HCT116 (cell line): ENCODE measurements around the gene FRMD4A. TPM values are rescaled to one million over a fixed set of nuclear protein-coding genes. Genes with fewer than 3 reads are reported as not detected.

Source experiments
- ATAC-seq: fragments of 200-7000 bp; cut with Tn5 transposase; 2 replicates; pipeline ENCODE4 v1.9.1; 2020; ENCODE audit warnings: mild to moderate bottlenecking, moderate library complexity
- BruUV-seq: library from RNA; stranded (reverse); fragments of 400-500 nt; replicated peaks from 2 replicates; lab custom pipeline; 2021; lab: Mats Ljungman, UMichigan
- CTCF ChIA-PET: fragments of 300-600 bp; sonication (Branson Sonifier 250); formaldehyde crosslinking; loops from one replicate; lab custom pipeline; 2021; ENCODE audit warnings: antibody characterized with exemption; lab: Charles Lee
- POLR2A ChIA-PET: fragments of 300-600, 350-600 bp; sonication (Branson Sonifier 250); formaldehyde crosslinking; loops from one replicate; lab custom pipeline; 2021; ENCODE audit warnings: antibody characterized with exemption; lab: Charles Lee
- RAD21 ChIA-PET, 2 experiments: fragments of 300-600 bp; sonication (Branson Sonifier 250); formaldehyde crosslinking; loops; one replicate each; lab custom pipeline; 2023; ENCODE audit warnings: low total read pairs in 2 of 2; ENCODE audit not compliant: uncharacterized antibody in 2 of 2, unreplicated experiment in 2 of 2, low non-redundant PET in 1 of 2; lab: Charles Lee
- DNase-seq: peaks from one replicate; pipeline ENCODE4 v3.0.0-alpha.2; 2010; ENCODE audit warnings: low read depth, low spot score
- H2AFZ ChIP-seq: fragments of 200-600 bp; shearing (Covaris generic), sonication (generic); 2 replicates; pipeline ENCODE4 v1.6.1; 2017; ENCODE audit warnings: low read depth, mixed run types, mixed read lengths, antibody characterized with exemption, low read length; ENCODE audit not compliant: poor library complexity, severe bottlenecking
- H3K27ac ChIP-seq: 2 replicates; pipeline ENCODE4 v1.5.1; 2012; ENCODE audit warnings: low read depth, low read length
- H3K27me3 ChIP-seq: fragments of 200-600 bp; sonication (generic); 2 replicates; pipeline ENCODE4 v1.6.1; 2016; ENCODE audit warnings: mixed run types, low read length, mixed read lengths; ENCODE audit not compliant: insufficient read depth
- H3K36me3 ChIP-seq, 2 experiments: fragments of 200-500 bp in 1 of 2; fragments of 200-600 bp in 1 of 2; sonication (Bioruptor generic) in 1 of 2; sonication (generic) in 1 of 2; 2 replicates each; pipeline versions ENCODE4 v1.5.1 to v1.6.1; 2014 to 2016; ENCODE audit warnings: low read length in 2 of 2, inconsistent platforms in 1 of 2, mixed read lengths in 1 of 2, mixed run types in 1 of 2; ENCODE audit not compliant: insufficient read depth in 2 of 2, control insufficient read depth in 1 of 2
- H3K4me1 ChIP-seq, 2 experiments: fragments of 200-600 bp in 1 of 2; sonication (generic) in 1 of 2; 2 replicates each; pipeline versions ENCODE4 v1.5.1 to v1.6.1; 2012 to 2017; ENCODE audit warnings: low read length in 2 of 2, inconsistent platforms in 1 of 2, mild to moderate bottlenecking in 1 of 2, mixed read lengths in 1 of 2, mixed run types in 1 of 2, moderate library complexity in 1 of 2; ENCODE audit not compliant: insufficient read depth in 2 of 2, control insufficient read depth in 1 of 2
- H3K4me2 ChIP-seq: fragments of 200-600 bp; sonication (generic); 2 replicates; pipeline ENCODE4 v1.6.1; 2017; ENCODE audit warnings: mixed run types, low read length, mixed read lengths
- H3K4me3 ChIP-seq, 2 experiments: fragments of 200-600 bp in 1 of 2; sonication (generic) in 1 of 2; replicated peaks in 1 of 2; 2 replicates each; pipeline ENCODE4 v1.5.1; 2011 to 2016; ENCODE audit warnings: low read length in 2 of 2, control low read depth in 1 of 2, low read depth in 1 of 2, mild to moderate bottlenecking in 1 of 2, mixed read lengths in 1 of 2, mixed run types in 1 of 2
- H3K79me2 ChIP-seq: fragments of 200-600 bp; sonication (generic); 2 replicates; pipeline ENCODE4 v1.6.1; 2017; ENCODE audit warnings: mild to moderate bottlenecking, mixed run types, low read length, moderate library complexity, mixed read lengths; ENCODE audit not compliant: insufficient read depth
- H3K9ac ChIP-seq: fragments of 200-600 bp; sonication (generic); 2 replicates; pipeline ENCODE4 v1.6.1; 2016; ENCODE audit warnings: low read length, mixed read lengths
- H3K9me2 ChIP-seq: fragments of 200-600 bp; sonication (generic), shearing (Covaris generic); 2 replicates; pipeline ENCODE4 v1.6.1; 2017; ENCODE audit warnings: mixed run types, mild to moderate bottlenecking, moderate library complexity; ENCODE audit not compliant: insufficient read depth
- H3K9me3 ChIP-seq, 2 experiments: fragments of 200-500 bp in 1 of 2; fragments of 200-600 bp in 1 of 2; sonication (Bioruptor generic) in 1 of 2; sonication (generic) in 1 of 2; 2 replicates each; pipeline ENCODE4 v1.6.1; 2014 to 2017; ENCODE audit warnings: low read length in 2 of 2, mixed read lengths in 2 of 2, inconsistent platforms in 1 of 2, low read depth in 1 of 2, mild to moderate bottlenecking in 1 of 2, mixed run types in 1 of 2, moderate library complexity in 1 of 2; ENCODE audit not compliant: control insufficient read depth in 1 of 2, insufficient read depth in 1 of 2
- H4K20me1 ChIP-seq: fragments of 200-600 bp; sonication (generic), shearing (Covaris generic); 2 replicates; pipeline ENCODE4 v1.6.1; 2017; ENCODE audit warnings: mixed run types, mild to moderate bottlenecking, moderate library complexity; ENCODE audit not compliant: insufficient read depth
- CBX3 ChIP-seq: IDR thresholded peaks from 2 replicates; pipeline ENCODE4 v1.6.1; 2012; ENCODE audit warnings: low read depth
- CEBPB ChIP-seq: IDR thresholded peaks from 2 replicates; pipeline ENCODE4 v1.6.1; 2012; ENCODE audit warnings: low read depth
- ELF1 ChIP-seq: IDR thresholded peaks from 2 replicates; pipeline ENCODE4 v1.6.1; 2012; ENCODE audit warnings: low read depth, borderline replicate concordance
- JUND ChIP-seq: IDR thresholded peaks from 2 replicates; pipeline ENCODE4 v1.6.1; 2012
- POLR2AphosphoS5 ChIP-seq: IDR thresholded peaks from 2 replicates; pipeline ENCODE4 v1.6.1; 2011; ENCODE audit warnings: mild to moderate bottlenecking, low read depth, low read length, moderate library complexity
- SIN3A ChIP-seq: IDR thresholded peaks from 2 replicates; pipeline ENCODE4 v1.6.1; 2012; ENCODE audit warnings: low read depth
- intact Hi-C: fragments of 100-400 bp; cut with micrococcal nuclease; formaldehyde crosslinking; loops from 2 replicates; pipeline ENCODE4 v1.10.0; 2022
- total RNA-seq: library from RNA; stranded (reverse); gene quantifications from one replicate; pipeline ENCODE4 v1.2.1, GENCODE V29; 2021; ENCODE audit not compliant: unreplicated experiment
- TF ChIP-seq, protein P1 (sequence below): IDR thresholded peaks from 2 replicates; pipeline ENCODE4 v1.6.1; 2012

The FRMD4A gene
- total RNA-seq, 1 experiment from 2014 or later: 0.20 TPM

DNA sequence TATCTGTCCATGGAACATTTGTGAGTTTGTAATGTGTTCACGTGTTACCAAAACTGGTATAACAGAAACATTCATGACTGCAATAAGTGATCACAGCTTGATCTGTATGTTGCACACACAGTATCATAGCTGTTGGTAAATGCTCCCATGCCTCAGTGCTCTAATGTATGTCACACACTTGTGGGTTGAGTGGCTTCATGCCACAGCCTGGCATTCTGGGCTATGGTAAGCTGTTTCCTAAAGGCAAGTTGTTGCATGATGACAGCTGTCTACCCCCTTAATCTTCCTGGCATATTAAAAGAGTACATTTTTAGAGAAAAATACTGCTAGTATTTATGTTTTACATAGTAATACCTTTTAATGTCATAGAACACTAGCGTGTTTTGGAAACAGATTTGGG is 708.8 kb downstream of the FRMD4A start:
- H3K9me3 ChIP-seq: no peaks in the 10 kb centered on the region
- BruUV-seq: no TSS peak
- RAD21 ChIA-PET: no interaction called here
- no peak for ATAC-seq
- H3K9me2 ChIP-seq: no peaks in the 10 kb centered on the region
- no peak for DNase-seq
- no peaks in the 10 kb centered on the region for H3K4me1 ChIP-seq
- CTCF ChIA-PET: interaction anchor here (1.3 kb wide), 1 partner anchor 9 kb away, joined by 3 read pairs; no protein-coding TSS in a partner anchor
- no peak overlapping the region for H3K4me3 ChIP-seq
- H2AFZ ChIP-seq: no peak overlapping the region
- no peak overlapping the region for H3K4me2 ChIP-seq
- H3K9ac ChIP-seq: no peak overlapping the region
- TF ChIP-seq POLR2AphosphoS5 (no peak), JUND (no peak)
- peaks cover 1 to 2% of the 10 kb centered on the region in 2 experiments; a peak in 2 of 4 replicates for H3K36me3 ChIP-seq
- POLR2A ChIA-PET: no interaction called here
- no peaks in the 10 kb centered on the region for H3K79me2 ChIP-seq
- H3K27me3 ChIP-seq: no peaks in the 10 kb centered on the region
- no peak overlapping the region for H3K27ac ChIP-seq
- H4K20me1 ChIP-seq: no peaks in the 10 kb centered on the region
- intact Hi-C loops: no loop called here

DNA sequence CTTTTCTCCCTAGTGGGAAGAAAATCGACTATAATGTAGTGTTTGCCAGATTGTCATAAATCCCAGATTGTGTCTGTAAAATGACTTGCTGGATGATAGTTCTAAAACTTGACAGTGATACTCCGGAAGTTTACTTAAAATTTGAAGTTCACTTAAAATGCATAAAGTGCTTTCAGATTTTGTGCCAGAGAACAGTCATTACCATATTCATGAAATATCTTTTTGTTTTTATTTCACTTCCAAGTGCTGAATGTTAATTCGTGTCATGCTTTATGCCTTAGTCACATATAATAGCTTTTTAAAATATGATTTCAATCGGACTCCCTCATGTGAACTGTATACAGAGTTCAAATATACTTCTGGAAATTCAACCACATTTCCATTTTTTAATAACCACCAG is 713.6 kb downstream of the FRMD4A start:
- Histone ChIP-seq H2AFZ (no peak overlapping the region), H3K79me2 (no peaks in the 10 kb centered on the region), H3K36me3 (peaks cover 6 to 8% of the 10 kb centered on the region in 2 experiments; a peak in 2 of 4 replicates), H3K27ac (no peak overlapping the region), H3K27me3 (no peaks in the 10 kb centered on the region), H3K9me2 (no peaks in the 10 kb centered on the region), H3K4me1 (no peaks in the 10 kb centered on the region), H4K20me1 (no peaks in the 10 kb centered on the region), H3K9ac (no peak overlapping the region), H3K4me3 (no peak overlapping the region), H3K4me2 (no peak overlapping the region), H3K9me3 (no peaks in the 10 kb centered on the region)
- RAD21 ChIA-PET: no interaction called here
- DNase-seq (no peak), ATAC-seq (no peak)
- POLR2A ChIA-PET: no interaction called here
- TSS peak; percentile 7 for BruUV-seq
- CTCF ChIA-PET: no interaction called here
- intact Hi-C loops: no loop called here
- TF ChIP-seq SIN3A (no peak), CEBPB (no peak), CBX3 (no peak), ELF1 (no peak)
- TF ChIP-seq, protein P1, sequence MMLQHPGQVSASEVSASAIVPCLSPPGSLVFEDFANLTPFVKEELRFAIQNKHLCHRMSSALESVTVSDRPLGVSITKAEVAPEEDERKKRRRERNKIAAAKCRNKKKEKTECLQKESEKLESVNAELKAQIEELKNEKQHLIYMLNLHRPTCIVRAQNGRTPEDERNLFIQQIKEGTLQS: no peak
